GM18951 (cell line): ENCODE measurements around the gene LUC7L3.

Source experiments
- POLR2A ChIP-seq: IDR thresholded peaks from 4 replicates; pipeline ENCODE4 v1.6.1; 2011; ENCODE audit warnings: mild to moderate bottlenecking; ENCODE audit not compliant: insufficient read length, insufficient read depth; ENCODE audit errors: extremely low read depth
- in situ Hi-C: fragments of 300-500 bp; cut with MboI; formaldehyde crosslinking; loops from one replicate; pipeline ENCODE4 v1.12.0; 2022; ENCODE audit warnings: low sequenced_read_pairs, mixed read lengths, inconsistent platforms; ENCODE audit not compliant: unreplicated experiment

Gene LUC7L3

GRCh38 chr17:50731575-50732460 lies 12.4 kb downstream of the LUC7L3 start:
- in situ Hi-C loops, result no loop called here

DNA sequence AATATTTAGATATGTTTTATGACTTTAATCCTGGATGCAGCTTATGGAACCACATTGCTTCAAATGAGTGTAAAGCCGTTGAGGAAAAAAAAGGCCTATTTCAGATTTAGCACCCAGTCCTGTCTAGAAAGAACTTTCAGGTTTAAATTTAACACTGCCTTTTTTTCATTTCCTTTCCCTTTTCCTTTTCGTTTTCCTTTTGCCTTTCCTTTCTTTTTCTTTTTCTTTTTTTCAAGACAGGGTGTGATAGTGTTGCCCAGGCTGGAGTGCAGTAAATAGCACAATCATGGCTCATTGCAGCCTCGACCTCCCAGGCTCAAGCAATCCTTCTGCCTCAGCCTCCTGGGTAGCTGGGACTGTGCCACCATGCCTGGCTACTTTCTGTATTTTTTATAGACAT lies 15.9 kb downstream of the LUC7L3 start:
- TF ChIP-seq POLR2A, result no peak
- in situ Hi-C loops, result no loop called here

More at GRCh38 chr17:50731575-50732460, 12.4 kb downstream of the LUC7L3 start:
- TF ChIP-seq POLR2A, result no peak

GRCh38 chr17:50737118-50737698 lies 17.8 kb downstream of the LUC7L3 start:
- TF ChIP-seq POLR2A, result no peak
- in situ Hi-C loops, result no loop called here

GRCh38 chr17:50739098-50739497 lies 19.7 kb downstream of the LUC7L3 start:
- TF ChIP-seq POLR2A, result no peak
- in situ Hi-C loops, result no loop called here

DNA sequence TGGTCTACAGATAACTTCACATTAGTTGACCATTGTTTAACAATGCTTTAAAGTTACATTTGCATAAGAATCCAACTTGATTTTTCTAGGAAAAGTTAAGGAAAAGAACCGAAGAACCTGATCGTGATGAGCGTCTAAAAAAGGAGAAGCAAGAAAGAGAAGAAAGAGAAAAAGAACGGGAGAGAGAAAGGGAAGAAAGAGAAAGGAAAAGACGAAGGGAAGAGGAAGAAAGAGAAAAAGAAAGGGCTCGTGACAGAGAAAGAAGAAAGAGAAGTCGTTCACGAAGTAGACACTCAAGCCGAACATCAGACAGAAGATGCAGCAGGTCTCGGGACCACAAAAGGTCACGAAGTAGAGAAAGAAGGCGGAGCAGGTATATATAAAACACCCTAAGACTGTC lies 26.2 kb downstream of the LUC7L3 start:
- TF ChIP-seq POLR2A, result no peak

GRCh38 chr17:50749245-50749644 lies 29.8 kb downstream of the LUC7L3 start:
- no peak for TF ChIP-seq POLR2A
- in situ Hi-C loops, result no loop called here

More for the DNA sequence above, 26.2 kb downstream of the LUC7L3 start:
- in situ Hi-C loops, result no loop called here

DNA sequence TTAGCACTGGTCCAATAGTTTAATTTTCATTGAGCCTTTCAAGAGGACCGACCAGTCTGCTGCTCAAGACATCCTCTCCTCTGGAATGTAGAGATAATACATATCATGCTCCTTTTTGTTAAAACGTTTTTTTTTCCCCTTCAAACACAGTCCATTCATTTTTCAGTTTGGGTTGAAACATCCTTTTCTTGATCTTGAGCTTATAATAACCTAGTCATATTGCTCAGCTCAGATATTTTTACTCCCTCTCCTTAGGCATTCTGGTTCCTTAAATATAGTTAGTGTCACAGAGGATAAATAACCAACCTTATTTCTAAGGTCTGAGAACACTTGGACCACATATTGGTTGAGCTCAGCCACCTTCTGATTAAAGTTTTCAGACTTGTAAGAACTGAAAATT lies 35.1 kb downstream of the LUC7L3 start:
- in situ Hi-C loops, result no loop called here
- TF ChIP-seq POLR2A, result no peak

DNA sequence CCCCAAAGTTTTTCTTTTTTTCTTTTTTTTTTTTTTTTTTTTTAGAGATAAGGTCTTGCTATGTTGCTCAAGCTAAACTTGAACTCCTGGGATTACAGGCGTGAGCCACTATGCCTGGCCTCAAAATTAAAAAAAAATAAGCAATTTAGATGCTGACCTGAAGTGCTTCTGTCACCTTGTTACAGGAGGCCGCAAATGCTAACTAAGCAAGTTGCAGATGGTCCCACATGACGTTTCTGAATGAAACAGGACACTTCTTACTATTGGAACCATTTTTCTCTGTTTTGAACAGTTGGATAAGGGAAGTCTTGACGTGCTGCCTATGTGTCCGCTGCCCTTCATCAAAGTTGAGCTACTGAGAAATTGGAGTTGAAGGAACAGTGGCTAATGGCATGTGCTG lies 39.1 kb downstream of the LUC7L3 start:
- TF ChIP-seq POLR2A, result no peak
- in situ Hi-C loops, result no loop called here

- in situ Hi-C loops, result no loop called here
- TF ChIP-seq POLR2A, result no peak
These were observed 39.7 kb downstream of the LUC7L3 start for GRCh38 chr17:50758989-50759544.

DNA sequence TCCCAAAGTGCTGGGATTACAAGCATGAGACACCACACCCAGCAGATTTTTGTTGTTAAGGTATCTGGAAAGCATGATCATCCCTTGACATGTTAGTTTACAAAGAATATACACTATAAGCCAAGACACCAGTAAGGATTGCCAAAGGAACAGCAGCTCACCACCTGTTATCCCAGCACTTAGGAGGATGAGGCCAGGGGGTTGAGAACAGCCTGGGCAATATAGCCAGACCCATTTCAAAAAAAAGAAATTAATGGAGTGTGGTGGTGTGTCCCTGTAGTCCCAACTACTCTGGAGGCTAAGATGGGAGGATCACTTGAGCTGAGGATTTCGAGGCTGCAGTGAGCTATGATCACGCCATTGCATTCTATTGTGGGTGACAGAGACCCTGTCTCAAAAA lies 42.8 kb downstream of the LUC7L3 start:
- in situ Hi-C loops, result no loop called here

GRCh38 chr17:50763716-50764475 lies 44.5 kb downstream of the LUC7L3 start:
- in situ Hi-C loops, result no loop called here
- no peak for TF ChIP-seq POLR2A

More for the DNA sequence above, 42.8 kb downstream of the LUC7L3 start:
- TF ChIP-seq POLR2A, result no peak

DNA sequence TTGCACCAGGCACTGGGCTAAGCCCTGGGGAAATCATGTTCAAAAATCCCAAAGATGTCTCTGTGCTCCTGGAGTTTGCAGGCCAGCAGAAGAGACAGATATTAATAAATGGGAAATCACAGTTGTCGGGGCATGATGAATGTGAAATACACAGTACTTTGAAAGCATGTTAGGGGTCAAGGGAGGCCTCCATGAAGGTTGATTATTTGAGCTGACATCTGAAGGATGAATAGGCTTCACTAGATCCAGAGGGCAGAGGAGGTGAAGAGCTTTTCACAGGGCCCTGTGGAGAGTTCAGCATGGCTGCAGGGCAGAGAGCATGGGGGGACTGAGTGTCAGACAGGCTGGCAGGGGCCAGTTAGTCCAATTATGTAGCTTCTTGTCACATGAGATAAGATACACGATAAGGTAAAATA lies 45.3 kb downstream of the LUC7L3 start:
- in situ Hi-C loops, result no loop called here

More for the DNA sequence above, 45.3 kb downstream of the LUC7L3 start:
- no peak for TF ChIP-seq POLR2A
